SW480 (cell line): ENCODE measurements around the gene GDPD5.

Source experiments
- DNase-seq: peaks from one replicate; pipeline ENCODE4 v3.0.0-alpha.2; 2016; ENCODE audit warnings: low spot score

The GDPD5 gene

GRCh38 chr11:75510723-75511019 is 15.1 kb downstream of the GDPD5 start:
- DNase-seq, result no peak

GRCh38 chr11:75510004-75510722 is 15.6 kb downstream of the GDPD5 start:
- no peak for DNase-seq

- DNase-seq, result no peak
Observed at GRCh38 chr11:75509020-75509720, 16.6 kb downstream of the GDPD5 start.

GRCh38 chr11:75508051-75508561 is 17.6 kb downstream of the GDPD5 start:
- DNase-seq, result no peak

GRCh38 chr11:75507571-75507970 is 18.2 kb downstream of the GDPD5 start:
- no peak for DNase-seq

- DNase-seq, result no peak
Observed at GRCh38 chr11:75506827-75507226, 18.9 kb downstream of the GDPD5 start.

- DNase-seq, result no peak
Observed at GRCh38 chr11:75505916-75506692, 19.6 kb downstream of the GDPD5 start.

GRCh38 chr11:75504501-75504900 is 21.2 kb downstream of the GDPD5 start:
- no peak for DNase-seq

- DNase-seq, result no peak
Observed at GRCh38 chr11:75503531-75504099, 22.1 kb downstream of the GDPD5 start.

GRCh38 chr11:75502138-75502537 is 23.6 kb downstream of the GDPD5 start:
- no peak for DNase-seq

- no peak for DNase-seq
Observed at GRCh38 chr11:75500742-75501141, 25.0 kb downstream of the GDPD5 start.

GRCh38 chr11:75499423-75500190 is 26.1 kb downstream of the GDPD5 start:
- peak; percentile 44 for DNase-seq

- DNase-seq, result no peak
Observed at GRCh38 chr11:75498556-75499255, 27.0 kb downstream of the GDPD5 start.

- DNase-seq, result no peak
Observed at GRCh38 chr11:75497788-75498409, 27.8 kb downstream of the GDPD5 start.

GRCh38 chr11:75496305-75496752 is 29.4 kb downstream of the GDPD5 start:
- DNase-seq, result no peak

GRCh38 chr11:75495749-75496304 is 29.9 kb downstream of the GDPD5 start:
- no peak for DNase-seq

GRCh38 chr11:75493626-75494025 is 32.1 kb downstream of the GDPD5 start:
- DNase-seq, result no peak

- peak; percentile 46 for DNase-seq
Observed at GRCh38 chr11:75492181-75492820, 33.4 kb downstream of the GDPD5 start.

GRCh38 chr11:75491465-75491864 is 34.3 kb downstream of the GDPD5 start:
- no peak for DNase-seq
